Caco-2 (cell line): Measurements from ENCODE around the gene ATG13. TPM values are rescaled to one million over a fixed set of nuclear protein-coding genes. Genes with fewer than 3 reads are reported as not detected.

Experiments used
- BruUV-seq: library from RNA; stranded (reverse); fragments of 400-500 nt; replicated peaks from 2 replicates; lab custom pipeline; 2021; lab: Mats Ljungman, UMichigan
- CTCF ChIA-PET: fragments of 300-600 bp; sonication (Branson Sonifier 250); formaldehyde crosslinking; loops from one replicate; lab custom pipeline; 2022; ENCODE audit warnings: antibody characterized with exemption; lab: Charles Lee
- POLR2A ChIA-PET: fragments of 300-600 bp; sonication (Branson Sonifier 250); formaldehyde crosslinking; loops from one replicate; lab custom pipeline; 2022; ENCODE audit warnings: antibody characterized with exemption; lab: Charles Lee
- DNase-seq, 2 experiments: peaks; one replicate each; pipeline versions ENCODE4 v3.0.0 to v3.0.0-alpha.2; 2020 to 2022
- H3K27me3 ChIP-seq: replicated peaks from 2 replicates; pipeline ENCODE4 v1.6.0; 2011; ENCODE audit warnings: low read length; ENCODE audit not compliant: control insufficient read depth, insufficient read depth
- H3K36me3 ChIP-seq: 2 replicates; pipeline ENCODE4 v1.5.1; 2011; ENCODE audit warnings: low read length; ENCODE audit not compliant: control insufficient read depth, insufficient read depth
- H3K4me1 ChIP-seq: fragments of 250-450 bp; sonication (Bioruptor Pico); 2 replicates; pipeline ENCODE4 v1.5.1; 2020; ENCODE audit warnings: mild to moderate bottlenecking
- H3K4me3 ChIP-seq: 2 replicates; pipeline ENCODE4 v1.5.1; 2011; ENCODE audit warnings: low read depth, mild to moderate bottlenecking, control low read depth, low read length
- H3K9me3 ChIP-seq: fragments of 250-450 bp; sonication (Bioruptor Pico); 2 replicates; pipeline ENCODE4 v1.5.1; 2020; ENCODE audit warnings: mild to moderate bottlenecking, moderate library complexity
- H3K27ac Mint-ChIP-seq: one replicate; pipeline ENCODE4 v1.8.0; 2022; ENCODE audit warnings: mixed read lengths; ENCODE audit not compliant: unreplicated experiment
- H3K27me3 Mint-ChIP-seq: one replicate; pipeline ENCODE4 v1.8.0; 2022; ENCODE audit warnings: mixed read lengths; ENCODE audit not compliant: insufficient read depth, unreplicated experiment
- H3K36me3 Mint-ChIP-seq: one replicate; pipeline ENCODE4 v1.8.0; 2022; ENCODE audit warnings: mild to moderate bottlenecking, mixed read lengths; ENCODE audit not compliant: insufficient read depth, unreplicated experiment
- H3K4me1 Mint-ChIP-seq: one replicate; pipeline ENCODE4 v1.8.0; 2022; ENCODE audit warnings: low read depth, mixed read lengths; ENCODE audit not compliant: unreplicated experiment
- H3K4me3 Mint-ChIP-seq: one replicate; pipeline ENCODE4 v1.8.0; 2022; ENCODE audit warnings: mild to moderate bottlenecking, moderate library complexity, mixed read lengths; ENCODE audit not compliant: unreplicated experiment
- H3K9me3 Mint-ChIP-seq: one replicate; pipeline ENCODE4 v1.8.0; 2022; ENCODE audit warnings: mixed read lengths; ENCODE audit not compliant: unreplicated experiment
- CTCF ChIP-seq, 2 experiments: fragments of 200-600 bp in 1 of 2; IDR thresholded peaks; 1 replicate in 1 of 2; 2 replicates in 1 of 2; pipeline versions ENCODE4 v1.5.1 to v1.8.0; 2011 to 2022; ENCODE audit warnings: antibody characterized with exemption in 1 of 2, control low read depth in 1 of 2, inconsistent platforms in 1 of 2, low read depth in 1 of 2, low read length in 1 of 2, mild to moderate bottlenecking in 1 of 2, moderate library complexity in 1 of 2; ENCODE audit not compliant: insufficient read depth in 1 of 2, severe bottlenecking in 1 of 2, unreplicated experiment in 1 of 2
- intact Hi-C: fragments of 100-400 bp; cut with micrococcal nuclease; formaldehyde crosslinking; loops from one replicate; pipeline ENCODE4 v1.10.0; 2022; ENCODE audit not compliant: unreplicated experiment
- total RNA-seq: library from RNA; stranded (reverse); gene quantifications from 2 replicates; pipeline ENCODE4 v1.2.3, GENCODE V29; 2022

The ATG13 gene
- total RNA-seq, 1 experiment from 2014 or later: 101 TPM

- intact Hi-C loops: no loop called here
- Histone ChIP-seq H3K9me3 (no peaks in the 10 kb centered on the region), H3K4me1 (peaks cover 21% of the 10 kb centered on the region), H3K27me3 (no peaks in the 10 kb centered on the region), H3K36me3 (no peaks in the 10 kb centered on the region), H3K4me3 (no peak overlapping the region)
- TF ChIP-seq CTCF (IDR thresholded peaks at IDR 0.05; ENCODE audit: insufficient read depth in 1 of 2, low read depth in 1 of 2, low read length in 1 of 2, severe bottlenecking in 1 of 2, unreplicated experiment in 1 of 2): no peak
- H3K9me3 Mint-ChIP-seq: no peaks in the 10 kb centered on the region
- CTCF ChIA-PET: interaction anchor here (0.5 kb wide), 1 partner anchor 15 kb away, joined by 4 read pairs; no protein-coding TSS in a partner anchor
- H3K4me1 Mint-ChIP-seq: peaks cover 19% of the 10 kb centered on the region
- DNase-seq: no peak
- H3K4me3 Mint-ChIP-seq: peak overlapping the region; percentile 19
- H3K36me3 Mint-ChIP-seq: peaks cover 28% of the 10 kb centered on the region
- POLR2A ChIA-PET: no interaction called here
- no peaks in the 10 kb centered on the region for H3K27me3 Mint-ChIP-seq
- H3K27ac Mint-ChIP-seq: peak overlapping the region; percentile 78
- no TSS peak for BruUV-seq
Measured at GRCh38 chr11:46640036-46640788, 22.9 kb downstream of the ATG13 start.

- peaks cover 39% of the 10 kb centered on the region for H3K36me3 Mint-ChIP-seq
- H3K36me3 ChIP-seq: peaks cover 3% of the 10 kb centered on the region; the same call in 1 of the 2 replicates
Measured at GRCh38 chr11:46641639-46642038, 24.3 kb downstream of the ATG13 start.

More at GRCh38 chr11:46641639-46642038, 24.3 kb downstream of the ATG13 start:
- Mint-ChIP-seq H3K4me3 (no peak overlapping the region), H3K27ac (no peak overlapping the region), H3K9me3 (no peaks in the 10 kb centered on the region), H3K27me3 (no peaks in the 10 kb centered on the region), H3K4me1 (peaks cover 19% of the 10 kb centered on the region)
- BruUV-seq: no TSS peak
- no peak for DNase-seq
- CTCF ChIA-PET: interaction anchor here (0.6 to 0.7 kb wide), 2 partner anchors 10 to 59 kb away, joined by 3 to 6 read pairs; partner anchors contain the start of genes ARHGAP1 and ZNF408
- no peak for TF ChIP-seq CTCF (IDR thresholded peaks at IDR 0.05; ENCODE audit: insufficient read depth in 1 of 2, low read depth in 1 of 2, low read length in 1 of 2, severe bottlenecking in 1 of 2, unreplicated experiment in 1 of 2)
- Histone ChIP-seq H3K9me3 (no peaks in the 10 kb centered on the region), H3K27me3 (no peaks in the 10 kb centered on the region), H3K4me3 (no peak overlapping the region), H3K4me1 (peaks cover 21% of the 10 kb centered on the region)
- intact Hi-C loops: no loop called here
- POLR2A ChIA-PET: interaction anchor here (0.6 kb wide), 1 partner anchor 149 kb away, joined by 6 read pairs; no protein-coding TSS in a partner anchor
